Ureter (tissue), 1 donor: Measurements from ENCODE around the gene MED13L. TPM values are rescaled to one million over a fixed set of nuclear protein-coding genes. Genes with fewer than 3 reads are reported as not detected.

Source experiments
- DNase-seq: peaks from one replicate; pipeline ENCODE4 v3.0.0-alpha.2; 2020; ENCODE audit warnings: low spot score
- total RNA-seq: library from RNA; stranded (reverse); gene quantifications from one replicate; pipeline ENCODE4 v1.2.4, GENCODE V29; 2023
- donor health status: DM: yes; HTN: yes; CAD: no.

Gene MED13L
- total RNA-seq, 1 donor from 2014 or later = 130 TPM

DNA sequence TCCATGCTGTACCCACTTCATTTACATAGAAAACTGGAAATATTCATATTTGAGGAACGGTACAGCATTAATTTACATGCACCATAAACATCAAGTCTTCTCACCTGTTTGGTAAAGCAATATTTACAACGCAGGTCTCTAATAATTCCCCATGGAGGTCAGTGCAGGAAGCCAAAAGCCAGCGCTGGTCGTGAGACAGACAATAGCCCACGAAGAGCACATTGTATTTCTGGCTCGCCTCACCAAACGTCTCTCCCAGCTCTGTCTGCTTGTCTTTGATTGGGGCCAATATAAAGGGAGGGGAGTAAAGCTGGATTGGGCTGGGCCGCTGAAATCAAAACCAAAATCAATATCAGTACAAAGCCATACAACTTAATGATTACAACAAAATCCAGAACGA is 302.1 kb downstream of the MED13L start:
- DNase-seq = no peak

DNA sequence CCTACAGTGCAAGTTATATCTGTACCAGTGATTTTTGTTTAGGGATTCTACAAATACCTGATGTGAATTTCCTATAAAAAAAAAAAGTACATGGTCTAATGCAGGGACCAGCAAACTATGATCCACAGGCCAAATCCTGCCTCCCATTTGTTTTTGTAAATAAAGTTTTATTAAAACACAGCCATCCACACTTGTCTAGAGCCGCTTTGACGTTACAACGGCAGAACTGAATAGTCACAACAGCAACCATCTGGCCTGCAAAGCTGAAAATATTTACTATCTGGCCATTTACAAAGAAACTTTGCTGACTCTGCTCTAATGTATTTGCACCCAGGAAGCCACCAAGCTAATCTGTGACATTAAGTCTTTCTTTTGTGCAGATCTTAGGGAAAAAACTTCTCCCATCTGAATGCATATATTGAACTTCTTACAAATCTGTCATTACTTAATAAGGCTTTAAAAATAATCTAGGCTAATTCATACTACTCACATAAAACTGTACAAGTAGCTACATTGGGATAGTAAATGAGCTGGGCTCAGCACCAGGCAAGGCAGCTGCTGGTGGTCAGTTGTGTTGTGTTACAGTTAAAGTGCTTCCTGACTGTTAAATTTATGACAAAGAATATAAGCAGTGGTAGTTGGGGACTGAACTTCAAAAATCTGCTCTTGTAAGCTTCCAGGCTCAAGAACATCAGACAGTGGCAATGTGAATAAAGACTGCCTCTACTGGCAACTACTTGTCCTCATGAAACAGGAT is 303.3 kb downstream of the MED13L start:
- no peak for DNase-seq

DNA sequence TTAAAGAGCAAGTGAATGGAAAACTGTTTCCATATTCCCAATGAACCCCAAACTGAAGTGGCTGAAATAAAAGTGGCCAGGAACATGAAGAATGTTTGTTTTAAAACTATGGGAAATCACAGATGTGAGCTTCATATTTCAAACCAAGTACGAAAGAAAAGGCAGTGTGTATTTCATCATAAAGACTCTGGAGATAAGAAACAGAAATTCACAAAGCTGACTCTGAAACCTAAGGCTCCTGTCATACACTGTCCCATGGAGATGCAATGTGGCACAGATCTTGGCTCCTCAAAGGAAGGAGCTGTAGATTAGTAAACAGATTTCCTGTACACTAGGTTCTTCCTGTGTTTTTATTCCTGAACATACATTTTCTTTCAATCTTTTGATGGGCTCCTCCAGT is 304.4 kb downstream of the MED13L start:
- DNase-seq = no peak

DNA sequence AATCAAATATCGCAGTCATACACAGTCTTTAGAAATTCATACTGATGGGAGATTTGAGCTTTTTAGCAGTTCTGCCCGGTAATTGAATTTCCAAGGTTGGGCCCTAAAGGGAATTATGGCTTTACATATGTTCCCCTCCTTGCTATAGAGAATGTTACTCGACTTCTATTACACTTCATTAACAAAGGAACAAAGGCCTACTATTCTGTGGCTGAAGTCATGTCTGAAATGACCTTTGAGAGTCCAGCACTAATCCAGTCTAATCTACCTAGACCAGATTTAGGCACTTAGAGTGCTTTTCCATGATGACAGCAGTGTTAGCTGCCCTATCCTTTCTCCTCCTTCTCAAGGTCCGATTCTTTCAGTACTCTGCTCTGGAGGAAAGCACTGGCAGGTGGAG is 305.3 kb downstream of the MED13L start:
- no peak for DNase-seq

DNA sequence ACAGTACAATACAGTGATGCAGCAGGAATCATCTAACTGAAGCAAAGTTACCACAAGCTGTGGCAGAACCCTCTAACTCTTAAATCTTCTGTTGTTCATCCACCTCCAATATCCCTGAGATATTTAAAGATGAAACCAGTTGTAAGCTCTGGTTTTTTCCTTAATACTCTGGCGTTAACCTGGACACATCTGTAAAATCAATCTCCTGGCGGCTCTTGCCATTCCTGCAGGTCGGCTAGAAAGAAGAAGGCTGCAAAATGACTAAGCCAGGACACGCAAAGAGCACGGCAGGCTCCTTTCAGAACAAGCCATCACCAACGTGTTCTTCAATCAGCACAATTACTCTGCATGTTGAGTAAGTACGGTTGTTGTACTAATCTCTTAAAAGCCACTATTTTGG is 309.3 kb downstream of the MED13L start:
- DNase-seq = no peak

DNA sequence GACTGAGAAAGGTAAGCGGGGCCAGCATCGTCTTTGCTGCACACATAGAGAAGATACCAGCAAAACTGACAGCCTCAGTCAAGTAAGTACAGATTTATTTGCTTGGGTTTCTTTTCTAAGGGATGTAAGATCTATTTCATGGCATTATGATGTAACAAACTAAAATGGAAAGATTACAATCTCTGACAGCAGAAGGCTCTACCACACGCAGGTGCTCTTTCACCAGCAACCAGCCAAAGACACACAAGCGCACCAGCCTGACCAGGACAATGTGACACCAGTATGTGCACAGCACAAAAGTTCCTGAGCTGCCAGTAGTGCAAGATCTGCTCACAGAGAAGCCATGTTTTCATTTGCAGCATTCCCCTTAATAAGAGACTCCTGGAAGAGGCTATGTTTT is 311.1 kb downstream of the MED13L start:
- DNase-seq = no peak

DNA sequence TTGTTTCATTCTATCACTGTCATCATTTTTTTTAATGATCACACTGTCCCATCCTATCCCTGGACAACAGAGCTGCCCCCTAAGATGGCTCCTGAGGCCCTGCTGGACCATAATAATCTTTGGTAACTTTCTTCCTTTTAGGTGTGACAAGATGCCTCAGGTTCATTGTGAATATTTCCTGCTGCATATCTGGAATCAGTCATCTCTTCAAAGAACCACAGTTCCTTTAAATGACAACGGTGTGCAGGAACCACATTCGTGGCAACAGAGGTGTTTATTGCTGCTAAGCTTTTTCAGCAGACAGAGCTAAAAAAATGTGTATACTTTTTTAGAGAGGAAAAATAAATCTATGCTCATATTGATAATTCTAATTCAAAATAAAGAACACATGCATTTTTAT is 312.9 kb downstream of the MED13L start:
- DNase-seq = no peak

DNA sequence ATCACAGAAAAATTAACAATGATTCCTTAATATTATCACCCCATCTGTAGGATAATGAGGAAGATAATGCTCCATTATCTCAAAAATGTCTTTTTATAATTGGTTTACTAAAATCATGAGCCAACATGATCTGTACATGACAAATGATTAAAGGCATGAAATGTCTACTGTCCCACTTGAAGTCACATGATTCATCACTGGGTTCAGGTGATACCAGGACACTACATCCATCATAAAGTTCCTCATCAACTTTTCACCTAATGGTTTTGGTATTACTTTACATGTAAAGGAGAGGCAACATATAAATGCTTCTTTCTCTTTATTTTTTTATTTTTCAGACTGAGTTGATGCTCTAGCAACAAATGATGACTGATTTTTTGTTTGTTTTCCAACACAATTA is 313.3 kb downstream of the MED13L start:
- no peak for DNase-seq

DNA sequence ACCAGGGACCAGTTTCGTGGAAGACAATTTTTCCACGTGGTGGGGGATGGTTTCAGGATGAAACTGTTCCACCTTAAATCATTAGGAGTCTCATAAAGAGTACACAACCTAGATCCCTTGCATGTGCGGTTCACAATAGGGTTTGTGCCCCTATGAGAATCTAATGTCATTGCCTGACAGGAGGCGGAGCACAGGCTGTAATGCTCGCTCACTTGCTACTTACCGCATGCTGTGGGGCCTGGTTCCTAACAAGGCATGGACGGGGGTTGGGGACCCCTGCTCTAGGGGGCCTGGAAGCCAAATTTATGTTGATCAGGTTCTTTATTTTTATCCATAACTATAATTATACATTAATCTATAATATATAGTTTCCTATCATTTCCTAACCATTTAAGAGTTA is 315.3 kb downstream of the MED13L start:
- DNase-seq = no peak

DNA sequence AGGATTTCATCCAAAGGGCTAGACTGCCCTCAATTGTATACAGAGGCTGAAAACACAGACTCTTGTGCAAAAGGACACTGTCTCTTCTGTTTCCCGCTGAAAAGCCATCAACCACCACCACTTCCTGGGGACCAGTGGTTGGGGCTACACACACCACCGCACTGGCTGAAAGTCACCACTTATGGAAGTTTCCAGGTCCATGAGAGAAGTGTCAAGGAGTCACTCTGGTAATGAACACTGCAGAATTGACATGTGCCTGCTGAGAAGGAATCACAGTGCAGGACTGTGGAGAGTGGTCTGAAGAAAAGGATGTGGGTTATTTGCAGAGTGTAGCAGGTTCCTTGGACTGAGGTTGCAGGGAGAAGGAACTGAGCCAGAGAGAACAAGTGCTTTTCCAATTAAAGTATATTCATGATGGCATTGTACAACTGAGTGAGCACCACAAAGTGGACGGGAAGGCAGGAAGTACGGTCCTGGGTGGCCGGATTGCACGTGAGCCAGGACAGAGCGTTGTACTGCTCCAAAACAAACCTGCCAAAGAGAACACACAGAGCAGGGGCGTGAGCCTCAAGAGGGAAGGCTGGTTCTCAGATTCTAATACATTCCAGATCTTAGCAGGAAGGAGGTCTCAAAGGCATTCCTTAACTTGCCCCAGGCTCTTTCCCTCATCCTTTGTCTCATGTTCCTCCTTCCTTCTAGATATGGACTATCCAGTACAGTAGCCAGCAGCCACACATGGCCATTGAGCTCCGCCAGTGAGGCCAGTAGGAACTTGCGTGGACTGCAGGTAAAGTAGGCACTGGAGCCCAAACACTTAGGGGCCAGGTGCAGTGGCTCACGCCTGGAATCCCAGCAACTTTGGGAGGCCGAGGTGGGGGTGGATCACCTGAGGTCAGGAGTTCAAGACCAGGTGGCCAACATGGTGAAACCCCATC is 316.4 kb downstream of the MED13L start:
- DNase-seq = no peak

DNA sequence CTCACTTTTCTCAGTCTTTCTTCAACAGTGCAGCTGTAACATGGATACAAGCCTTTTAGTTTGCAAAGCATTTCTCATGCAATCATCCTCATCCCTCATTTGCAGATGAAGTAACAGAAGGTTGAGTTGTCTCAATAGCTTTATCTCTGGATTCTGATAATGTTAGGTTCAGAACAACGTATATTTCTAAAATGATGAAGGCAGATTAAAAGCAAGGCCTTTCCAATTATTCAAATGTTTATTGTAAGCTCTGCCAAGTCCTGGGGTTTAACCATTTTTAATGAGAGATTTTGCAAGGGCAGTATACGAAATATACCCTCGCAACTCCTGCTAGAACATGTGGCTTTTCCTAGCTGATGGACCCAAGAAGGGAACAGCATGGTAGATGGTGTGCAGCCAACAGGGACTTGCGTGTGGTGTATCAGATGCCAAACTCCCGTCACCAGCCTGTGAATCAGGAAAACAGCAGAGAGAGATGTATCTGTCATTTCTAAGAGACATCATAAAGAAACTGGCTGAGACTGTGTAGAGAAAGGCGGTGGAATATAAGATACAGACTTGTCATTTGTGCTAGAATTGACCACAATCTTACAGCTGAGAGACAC is 319.7 kb downstream of the MED13L start:
- DNase-seq = no peak

DNA sequence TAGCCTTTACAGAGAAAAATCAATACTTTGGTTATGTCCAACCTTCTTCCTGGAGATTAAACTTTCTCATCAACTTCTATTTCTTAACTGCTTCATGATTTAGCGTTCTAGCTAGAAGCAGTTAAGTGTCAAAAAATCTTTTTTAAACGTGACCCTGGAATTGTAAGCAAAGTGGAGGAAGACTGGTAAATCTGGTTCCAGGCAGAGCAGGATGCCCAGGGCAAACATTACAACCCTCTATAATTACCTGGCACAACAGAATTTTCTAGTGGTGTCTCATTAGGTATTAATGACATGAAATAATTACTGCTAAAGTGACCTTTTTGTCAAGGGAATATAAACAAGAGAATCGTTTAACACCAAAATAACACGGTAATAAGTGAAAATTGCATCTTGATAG is 320.8 kb downstream of the MED13L start:
- DNase-seq = no peak

DNA sequence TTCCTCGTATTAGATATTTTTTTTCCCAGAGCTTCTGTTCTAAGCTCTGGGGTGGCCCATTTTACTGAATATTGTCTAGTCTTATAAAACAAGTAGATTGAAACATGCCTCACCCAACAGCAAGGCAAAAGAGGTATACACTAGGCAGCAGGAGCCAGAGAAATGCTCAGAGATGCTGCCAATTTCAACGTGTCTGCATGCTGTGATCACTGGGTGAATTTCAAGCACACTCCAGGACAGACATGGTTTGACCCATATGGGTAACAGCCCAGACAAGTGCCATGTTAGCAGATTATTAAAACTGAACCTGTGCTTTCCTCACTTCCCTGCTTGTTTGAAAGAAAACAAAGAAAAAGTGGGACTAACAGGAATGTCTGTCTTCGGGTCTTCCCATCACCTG is 321.3 kb downstream of the MED13L start:
- DNase-seq = no peak

DNA sequence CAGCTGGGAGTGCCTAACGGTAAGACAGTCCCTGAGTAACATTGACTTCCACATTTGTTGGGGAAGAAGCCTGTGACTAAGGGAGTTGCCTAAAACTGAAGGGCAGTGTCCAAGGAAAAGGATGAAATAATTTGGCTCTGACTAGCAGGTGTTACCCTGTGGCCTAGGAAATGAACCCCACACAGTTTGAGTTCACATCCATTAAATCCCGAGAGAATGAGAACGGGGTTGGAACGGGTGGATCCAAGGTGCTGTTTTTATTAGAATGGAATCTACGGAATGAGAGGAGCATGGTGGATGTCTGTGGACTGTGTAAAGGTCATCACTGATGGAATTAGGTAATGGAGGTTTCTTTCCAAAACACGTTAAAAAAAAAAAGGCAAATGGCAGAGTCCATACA is 324.0 kb downstream of the MED13L start:
- no peak for DNase-seq

DNA sequence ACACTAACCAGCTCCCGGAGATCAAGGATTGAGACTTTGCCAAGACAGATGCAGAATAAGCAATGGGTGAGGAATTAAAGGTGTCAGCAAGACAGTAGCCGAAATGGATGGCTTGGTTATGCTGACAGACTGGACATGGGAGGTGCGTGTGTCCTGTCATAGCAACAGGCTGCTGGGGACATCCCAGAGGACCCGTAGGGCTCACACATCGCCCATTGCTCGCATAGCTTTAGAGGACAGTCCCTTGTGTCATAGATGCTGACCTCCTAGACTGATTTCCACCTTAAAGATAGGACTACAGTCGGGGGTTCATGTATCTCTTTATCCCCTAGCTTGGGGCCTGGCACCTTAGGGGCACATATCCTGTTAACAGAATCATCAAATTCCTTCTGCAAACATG is 324.5 kb downstream of the MED13L start:
- no peak for DNase-seq

DNA sequence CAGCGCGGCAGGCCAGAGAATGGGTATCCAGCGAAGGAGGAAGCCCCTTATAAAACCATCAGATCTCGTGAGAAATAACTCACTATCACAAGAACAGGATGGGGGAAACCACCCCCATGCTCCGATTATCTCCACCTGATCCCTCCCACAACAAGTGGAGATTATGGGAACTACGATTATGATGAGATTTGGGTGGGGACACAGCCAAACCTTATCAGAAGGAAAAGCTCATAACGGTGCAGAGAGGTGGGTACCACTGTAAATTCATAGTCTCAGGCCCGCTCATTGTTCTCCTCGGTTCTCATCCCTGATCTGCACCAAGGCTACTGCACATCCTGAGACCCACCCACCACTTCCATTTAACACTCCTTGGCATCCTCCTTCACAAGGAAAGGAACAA is 326.5 kb downstream of the MED13L start:
- DNase-seq = no peak

DNA sequence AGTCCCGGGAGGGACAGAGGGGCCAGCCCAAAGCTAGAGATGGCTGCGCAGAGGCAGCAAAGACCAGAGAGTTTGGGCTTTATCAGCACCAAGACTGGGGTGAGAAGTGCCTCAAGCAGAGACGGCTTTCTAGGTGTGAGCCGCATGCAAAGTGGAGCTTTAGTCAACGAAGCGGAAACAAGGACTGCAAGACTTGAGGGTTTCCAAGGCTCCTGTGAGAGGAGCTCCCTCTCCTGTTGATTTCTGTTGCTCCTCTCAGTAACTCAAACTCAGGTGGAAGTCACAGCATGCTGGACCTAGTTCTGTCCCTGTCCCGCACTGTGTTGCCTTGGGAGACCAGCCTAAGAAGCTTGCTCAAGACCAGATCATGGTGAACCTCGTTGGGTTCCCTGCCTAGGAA is 327.8 kb downstream of the MED13L start:
- DNase-seq = no peak

DNA sequence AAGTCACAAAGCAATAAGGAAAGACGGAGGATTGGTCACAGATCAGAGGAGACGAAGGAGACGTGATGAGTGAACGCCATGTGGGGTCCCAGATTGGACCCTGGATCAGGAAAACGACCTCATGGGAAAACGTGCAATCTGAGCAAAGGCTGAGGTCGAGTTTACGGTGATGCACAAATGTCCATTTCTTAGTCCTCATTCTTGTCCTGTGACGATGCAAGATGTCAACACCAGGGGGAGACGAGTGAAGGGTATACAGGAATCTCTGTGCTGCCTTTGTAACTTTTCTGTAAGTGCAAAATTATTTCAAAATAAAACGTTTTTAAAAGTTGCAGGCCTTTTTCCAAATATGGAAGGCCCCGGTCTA is 329.8 kb downstream of the MED13L start:
- no peak for DNase-seq

DNA sequence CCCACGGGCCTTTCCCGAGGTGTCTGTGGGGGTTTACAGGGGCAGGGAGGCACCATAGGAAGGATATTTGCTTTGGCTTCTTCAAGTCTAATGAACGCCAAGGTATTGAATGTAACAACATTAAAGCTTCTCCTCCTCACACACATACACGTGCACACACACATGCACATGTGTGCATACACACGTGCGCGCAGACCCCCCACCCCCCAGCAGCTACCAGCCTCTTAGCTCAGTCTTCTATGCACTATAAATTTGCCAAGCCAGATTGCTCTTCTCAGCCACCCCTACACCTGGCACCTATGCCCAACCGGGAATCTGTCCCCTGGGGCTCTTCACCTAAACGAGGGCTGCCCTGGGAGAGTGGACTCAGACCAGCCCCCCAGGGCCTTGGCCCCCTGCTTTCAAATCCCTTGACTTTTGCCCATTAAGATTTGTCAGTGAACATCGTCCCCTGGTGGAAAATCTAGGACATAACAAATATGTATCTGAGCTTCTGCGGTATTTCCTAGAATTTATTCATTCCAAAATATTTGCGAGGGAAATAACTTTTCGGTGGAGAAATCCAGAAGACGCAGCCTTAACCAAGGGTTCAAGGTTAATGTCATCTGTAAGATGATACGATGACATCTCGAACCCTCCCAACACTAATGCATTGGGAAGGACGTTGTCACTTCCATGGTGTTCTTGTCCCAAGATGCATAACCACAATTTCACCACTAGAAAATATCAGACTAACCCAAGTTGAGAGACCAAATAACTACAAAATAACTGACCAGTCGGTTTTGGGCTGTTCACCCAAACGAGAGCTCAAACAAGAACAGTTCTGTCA is 330.4 kb downstream of the MED13L start:
- no peak for DNase-seq

DNA sequence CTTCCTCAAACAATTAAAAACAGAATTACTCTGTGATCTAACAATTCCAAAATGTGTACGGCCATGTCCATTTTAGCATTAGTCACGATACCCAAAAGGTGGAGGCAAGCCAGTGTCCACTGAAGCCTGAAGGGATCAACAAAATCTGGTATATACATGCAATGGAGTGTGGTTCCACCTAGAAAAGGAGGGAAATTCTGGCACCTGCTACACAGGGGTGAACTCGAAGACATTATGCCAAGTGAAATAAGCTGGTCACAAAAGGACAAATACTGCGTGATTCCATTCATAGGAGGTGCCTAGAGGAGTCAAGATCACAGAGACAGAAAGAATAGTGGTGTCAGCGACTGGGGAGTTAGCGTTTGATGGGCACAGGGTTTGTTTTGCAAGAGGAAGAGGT is 331.4 kb downstream of the MED13L start:
- no peak for DNase-seq

DNA sequence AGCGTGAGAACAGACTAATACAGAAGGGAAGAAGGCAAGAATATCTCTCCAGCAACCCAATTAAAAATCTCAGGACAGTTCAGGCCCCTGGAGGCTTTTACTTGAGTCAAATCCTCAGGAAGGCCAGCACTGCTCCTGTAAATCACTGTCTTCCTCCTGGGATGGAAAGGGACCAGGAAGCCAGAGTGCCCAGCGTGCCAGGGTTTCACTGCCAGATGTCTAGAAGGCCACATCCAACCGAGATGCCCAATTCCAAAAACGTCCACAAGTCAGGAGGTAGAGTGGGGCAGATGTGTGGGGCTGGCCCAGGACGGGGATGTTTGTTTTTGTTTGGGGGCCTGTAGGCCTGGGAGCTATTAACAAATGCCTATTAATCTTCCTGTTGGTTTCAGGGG is 332.0 kb downstream of the MED13L start:
- DNase-seq = no peak
